ENCODE results near the gene ADGB.
A peak's percentile ranks its signal among the peaks of the same experiment; 100 is the strongest.
"Not testable (repeated sequence)": the region's sequence is repeated elsewhere in the genome, so short reads cannot be mapped to it uniquely, and the experiment has no call there.

Gene ADGB

GRCh38 chr6:146815511-146816462 lies 217.0 kb downstream of the ADGB start:
- DNase-seq (ENCODE audit: low read depth in 2 of 2): not testable (repeated sequence)

DNA sequence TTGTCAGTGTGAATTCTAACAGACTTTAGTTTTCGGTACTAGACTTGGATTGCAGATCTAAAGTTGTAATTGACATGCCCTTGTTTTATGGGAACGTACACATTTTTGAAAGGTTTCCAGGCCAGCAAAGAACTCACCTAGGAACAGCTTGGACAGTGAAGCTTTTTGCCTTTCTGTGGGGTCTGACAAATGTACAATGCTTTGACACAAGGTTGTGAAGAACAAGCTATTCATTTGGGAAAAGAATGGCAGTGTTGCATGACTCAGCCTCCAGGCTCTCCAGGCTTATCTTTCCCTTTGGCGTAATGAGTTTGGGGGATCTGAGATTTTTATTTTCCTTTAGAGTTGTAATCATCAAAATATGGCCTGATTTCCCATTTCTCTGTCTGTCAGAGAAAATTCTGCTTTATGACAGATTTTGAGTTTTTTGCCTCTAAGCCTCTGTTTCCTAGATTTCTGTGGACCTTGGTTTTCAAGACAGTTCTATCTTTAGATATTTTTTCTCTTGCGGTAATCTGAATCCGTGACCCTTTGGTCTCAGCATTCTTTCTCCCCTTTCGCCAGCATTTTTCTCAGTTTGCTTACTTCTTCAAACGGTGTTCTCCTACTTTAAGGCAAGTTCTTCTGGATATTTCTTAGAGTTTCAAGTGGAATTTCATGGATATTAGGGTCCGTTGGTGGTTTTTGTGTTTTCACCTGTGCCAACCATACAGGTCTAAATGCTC lies 221.0 kb downstream of the ADGB start:
- DNase-seq (ENCODE audit: low read depth in 2 of 2): no peak

GRCh38 chr6:146827216-146827928 lies 228.6 kb downstream of the ADGB start:
- no peak for DNase-seq (ENCODE audit: low read depth in 2 of 2)

DNA sequence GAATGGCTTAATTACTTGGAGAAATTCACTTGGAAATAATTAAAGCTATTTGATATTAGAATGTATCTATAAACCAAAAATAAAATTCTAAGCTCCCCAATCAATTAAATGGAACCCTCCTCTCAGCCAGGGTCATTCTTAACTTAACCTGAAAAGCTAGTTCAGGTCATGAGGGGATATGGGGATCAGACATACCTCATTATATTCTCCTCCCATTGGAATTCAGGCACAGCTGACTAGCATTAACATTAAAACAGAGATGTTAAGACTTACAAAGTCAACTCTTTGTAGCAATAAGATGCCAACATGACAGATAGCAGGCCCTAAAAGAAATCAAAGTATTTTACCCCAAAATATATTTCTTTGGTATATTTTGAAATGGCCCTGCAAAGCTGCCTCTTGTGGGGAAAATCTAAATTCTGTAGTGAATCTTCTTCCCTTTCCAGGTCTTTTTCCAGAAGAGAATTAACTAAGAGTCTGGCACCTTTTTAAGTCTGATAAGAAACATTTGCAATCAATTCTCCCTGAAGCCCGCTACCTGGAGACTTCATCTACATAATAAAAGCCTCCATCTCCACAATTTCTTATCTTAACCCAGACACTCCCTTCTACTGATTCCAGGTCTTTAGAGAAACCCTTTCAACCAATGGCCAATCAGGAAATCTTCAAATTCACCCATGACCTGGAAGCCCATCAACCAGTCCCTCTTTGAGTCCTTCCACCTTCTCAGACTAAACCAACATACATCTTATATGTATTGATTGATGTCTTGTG lies 231.2 kb downstream of the ADGB start:
- DNase-seq (ENCODE audit: low read depth in 2 of 2): no peak

- DNase-seq (ENCODE audit: low read depth in 2 of 2): no peak
Observed at GRCh38 chr6:146833157-146833556, 234.4 kb downstream of the ADGB start.

DNA sequence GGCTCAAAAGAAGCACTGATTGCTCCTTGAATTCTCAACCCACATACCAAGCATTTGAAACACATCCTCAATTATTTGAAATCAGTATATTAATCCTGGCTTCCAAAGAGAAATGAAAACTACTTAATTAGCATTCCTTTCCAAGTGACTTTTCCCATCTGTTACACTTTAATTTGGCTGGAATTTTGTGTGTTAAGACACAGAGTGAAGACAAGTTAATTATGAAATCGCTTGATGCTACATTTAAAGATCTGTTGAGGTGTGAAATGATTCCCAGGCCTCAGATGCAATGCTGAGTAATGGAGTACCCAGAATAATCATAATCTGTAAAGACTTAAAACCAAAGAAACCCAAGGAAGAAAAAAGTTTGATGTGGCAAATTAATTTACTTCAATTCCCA lies 241.4 kb downstream of the ADGB start:
- no peak for DNase-seq (ENCODE audit: low read depth in 2 of 2)

- DNase-seq (ENCODE audit: low read depth in 2 of 2): no peak
Observed at GRCh38 chr6:146840641-146841040, 241.9 kb downstream of the ADGB start.

DNA sequence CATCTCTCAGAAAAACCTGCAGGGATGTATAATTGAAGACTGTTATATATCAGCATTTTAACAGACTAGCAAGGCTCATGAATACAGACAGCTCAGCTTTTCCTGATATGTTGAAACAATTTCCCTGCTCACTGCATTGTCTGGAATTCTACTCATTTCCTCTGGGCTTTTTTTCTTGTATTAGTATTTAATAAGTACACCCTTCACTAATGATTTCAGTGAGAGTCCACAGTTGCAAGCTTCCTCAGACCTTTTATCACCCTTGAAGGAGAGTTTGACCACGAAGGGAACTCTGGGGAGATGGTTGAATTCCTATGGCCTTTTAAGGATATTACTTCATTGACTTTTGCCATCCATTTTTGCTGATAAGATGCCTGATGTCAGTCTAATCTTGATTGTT lies 248.7 kb downstream of the ADGB start:
- no peak for DNase-seq (ENCODE audit: low read depth in 2 of 2)

DNA sequence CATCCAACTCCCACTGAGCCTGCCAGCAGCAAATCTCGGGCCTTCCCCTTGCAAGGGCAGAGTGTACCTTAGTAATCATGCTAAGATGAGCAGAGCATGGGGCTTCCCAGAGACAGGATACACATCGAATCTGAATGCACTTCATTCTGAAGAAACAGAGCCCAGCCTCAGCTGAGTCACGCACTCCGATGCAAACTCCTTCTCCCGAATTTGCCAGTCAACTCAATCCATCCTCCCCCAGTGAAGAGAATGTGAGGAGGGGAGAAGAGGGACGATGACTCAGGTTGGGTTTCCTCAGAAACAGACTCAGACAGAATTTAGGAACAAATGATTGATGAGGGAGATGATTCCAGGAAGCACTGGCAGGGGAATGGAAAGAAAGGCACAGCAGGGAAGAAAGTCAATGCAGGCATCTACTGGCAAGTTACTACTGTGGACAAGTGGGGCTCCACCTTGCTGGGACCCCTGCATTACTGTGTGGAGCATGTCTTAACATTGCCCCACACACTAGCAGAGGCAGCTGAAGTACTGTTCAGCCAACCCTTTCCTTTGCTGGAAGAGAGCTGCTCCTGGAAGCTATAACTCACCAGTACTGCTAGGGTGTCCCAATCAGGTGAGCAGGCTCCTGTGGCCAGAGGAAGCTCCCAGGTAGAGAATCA lies 251.6 kb downstream of the ADGB start:
- DNase-seq (ENCODE audit: low read depth in 2 of 2): peak in 1 of 2 experiments; percentile 22

- no peak for DNase-seq (ENCODE audit: low read depth in 2 of 2)
Observed at GRCh38 chr6:146850981-146851380, 252.2 kb downstream of the ADGB start.

GRCh38 chr6:146851837-146852236 lies 253.1 kb downstream of the ADGB start:
- DNase-seq (ENCODE audit: low read depth in 2 of 2): no peak

GRCh38 chr6:146854521-146855255 lies 255.9 kb downstream of the ADGB start:
- not testable (repeated sequence) for DNase-seq (ENCODE audit: low read depth in 2 of 2)

- DNase-seq (ENCODE audit: low read depth in 2 of 2): no peak
Observed at GRCh38 chr6:146855889-146856288, 257.1 kb downstream of the ADGB start.

- DNase-seq (ENCODE audit: low read depth in 2 of 2): no peak
Observed at GRCh38 chr6:146856296-146856695, 257.5 kb downstream of the ADGB start.

DNA sequence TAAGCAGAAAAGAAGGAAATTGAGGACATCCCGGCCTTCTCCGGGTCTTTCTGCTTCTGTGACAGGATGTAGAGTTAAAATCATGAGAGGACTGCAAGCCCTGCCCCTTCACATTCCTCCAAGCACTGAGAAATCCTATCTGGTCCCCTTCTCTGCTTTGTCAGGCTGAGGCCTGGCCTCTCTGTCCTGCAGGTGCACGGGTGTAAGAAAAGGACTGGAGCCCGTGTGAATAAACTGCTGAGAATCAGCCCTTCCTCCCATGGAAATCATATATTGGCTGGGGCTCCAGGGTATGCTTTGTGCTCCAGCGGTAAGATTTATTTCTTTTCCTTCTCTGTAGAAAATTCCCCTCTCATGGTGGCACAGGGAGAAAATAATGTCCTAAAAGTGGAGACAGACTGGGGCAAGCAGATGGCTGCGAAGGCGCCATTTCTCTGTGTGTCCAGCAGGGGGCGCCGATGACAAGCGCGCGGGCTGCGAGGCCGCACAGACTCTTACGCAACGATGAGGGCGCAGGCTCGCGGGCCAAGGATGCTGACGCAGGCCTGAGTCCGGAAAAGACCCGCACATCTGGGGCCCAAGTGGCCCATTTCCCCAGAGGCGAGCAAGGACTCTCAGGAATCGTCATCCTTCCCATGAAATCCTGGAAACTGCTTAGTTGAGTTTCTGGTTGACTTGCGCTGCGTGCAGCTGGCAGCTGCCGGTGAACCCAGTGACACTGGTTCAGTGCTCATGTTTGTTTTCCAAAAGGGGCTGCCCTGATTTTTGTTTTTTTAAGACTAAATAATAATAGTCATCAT lies 258.6 kb downstream of the ADGB start:
- peak; percentile 49 to 61 for DNase-seq (ENCODE audit: low read depth in 2 of 2)

DNA sequence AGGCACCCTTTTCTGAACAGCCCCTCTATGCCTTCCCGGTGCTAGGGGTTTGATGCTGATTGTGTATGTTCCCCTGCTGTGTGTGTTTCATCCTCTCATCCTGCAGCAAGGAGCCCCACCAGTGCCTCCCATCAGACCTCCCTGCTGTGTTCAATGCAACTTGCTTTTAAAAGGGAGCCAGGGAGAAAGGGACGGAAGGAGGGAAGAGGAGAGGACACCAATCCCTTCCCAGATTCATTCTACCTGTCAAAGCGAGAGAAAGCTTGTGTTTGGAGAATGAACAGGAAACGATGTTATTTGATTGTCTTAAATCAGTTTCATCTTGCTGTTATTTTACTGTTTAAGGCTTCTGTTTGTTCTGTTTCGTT lies 259.2 kb downstream of the ADGB start:
- no peak for DNase-seq (ENCODE audit: low read depth in 2 of 2)

GRCh38 chr6:146859206-146859605 lies 260.4 kb downstream of the ADGB start:
- DNase-seq (ENCODE audit: low read depth in 2 of 2): no peak

- DNase-seq (ENCODE audit: low read depth in 2 of 2): no peak
Observed at GRCh38 chr6:146859795-146860495, 261.2 kb downstream of the ADGB start.

GRCh38 chr6:146860583-146860982 lies 261.8 kb downstream of the ADGB start:
- no peak for DNase-seq (ENCODE audit: low read depth in 2 of 2)

All from stimulated activated CD4-positive, alpha-beta T cell treated with anti-CD3 and anti-CD28 coated beads, Interleukin-12 subunit alpha, Interleukin-12 subunit beta, amount 100 ng/mL, for 24 hours (primary cell).